Measurements from ENCODE around the gene CEP152. TPM values are rescaled to one million over a fixed set of nuclear protein-coding genes. Genes with fewer than 3 reads are reported as not detected.

CEP152 gene
- total RNA-seq, 1 experiment from 2014 or later, result 13.9 TPM

- CTCF ChIA-PET, result no interaction called here
- no peak overlapping the region for H3K4me3 ChIP-seq (ENCODE audit: low read depth in 2 of 2, low read length in 2 of 2)
- DNase-seq (ENCODE audit: low read depth, low spot score), result no peak
- no peak for ATAC-seq
- POLR2A ChIA-PET, result no interaction called here
- in situ Hi-C loops (cut with HindIII; ENCODE audit: low pct_unique_long_range_greater_than_20kb, low sequenced_read_pairs), result no loop called here
- BruUV-seq (replicated peaks), result no TSS peak
- no peaks in the 10 kb centered on the region for H3K36me3 ChIP-seq (ENCODE audit: control insufficient read depth, insufficient read depth, low read length)
- intact Hi-C loops (cut with micrococcal nuclease; ENCODE audit: unreplicated experiment), result no loop called here
- no peak overlapping the region for H3K27ac ChIP-seq (ENCODE audit: low read length)
- H3K27me3 ChIP-seq (ENCODE audit: control insufficient read depth, insufficient read depth, low read length), result no peaks in the 10 kb centered on the region
- H3K4me1 ChIP-seq (ENCODE audit: control insufficient read depth, insufficient read depth, low read length), result no peaks in the 10 kb centered on the region
- no peaks in the 10 kb centered on the region for H3K9me3 ChIP-seq (ENCODE audit: control insufficient read depth, insufficient read depth, low read depth, low read length)
- no peak for TF ChIP-seq REST (IDR thresholded peaks at IDR 0.05; ENCODE audit: insufficient read depth in 1 of 2, low read depth in 2 of 2, low read length in 1 of 2)
- TF ChIP-seq CTCF (IDR thresholded peaks at IDR 0.05), result no peak
- TF ChIP-seq SIN3A (IDR thresholded peaks at IDR 0.05; ENCODE audit: borderline replicate concordance, insufficient read depth, low read depth, low read length), result no peak
- no peak for TF ChIP-seq POLR2AphosphoS5 (IDR thresholded peaks at IDR 0.05; ENCODE audit: low read depth, low read length)
- no peak for TF ChIP-seq TCF7L2 (IDR thresholded peaks at IDR 0.05; ENCODE audit: low read depth, low read length)
Measured at GRCh38 chr15:48696627-48697312, 114.1 kb downstream of the CEP152 start.

GRCh38 chr15:48695827-48696573 is 114.9 kb downstream of the CEP152 start:
- H3K36me3 ChIP-seq (ENCODE audit: control insufficient read depth, insufficient read depth, low read length), result no peaks in the 10 kb centered on the region
- no peaks in the 10 kb centered on the region for H3K27me3 ChIP-seq (ENCODE audit: control insufficient read depth, insufficient read depth, low read length)
- ATAC-seq (no peak), DNase-seq (ENCODE audit: low read depth, low spot score) (no peak)
- intact Hi-C loops (cut with micrococcal nuclease; ENCODE audit: unreplicated experiment), result no loop called here
- TF ChIP-seq REST (IDR thresholded peaks at IDR 0.05; ENCODE audit: insufficient read depth in 1 of 2, low read depth in 2 of 2, low read length in 1 of 2) (no peak), POLR2AphosphoS5 (IDR thresholded peaks at IDR 0.05; ENCODE audit: low read depth, low read length) (no peak), CTCF (IDR thresholded peaks at IDR 0.05) (no peak), TCF7L2 (IDR thresholded peaks at IDR 0.05; ENCODE audit: low read depth, low read length) (no peak), SIN3A (IDR thresholded peaks at IDR 0.05; ENCODE audit: borderline replicate concordance, insufficient read depth, low read depth, low read length) (no peak)
- no TSS peak for BruUV-seq (replicated peaks)
- ChIA-PET POLR2A (no interaction called here), CTCF (no interaction called here)
- H3K4me1 ChIP-seq (ENCODE audit: control insufficient read depth, insufficient read depth, low read length), result no peaks in the 10 kb centered on the region
- H3K9me3 ChIP-seq (ENCODE audit: control insufficient read depth, insufficient read depth, low read depth, low read length), result no peaks in the 10 kb centered on the region
- in situ Hi-C loops (cut with HindIII; ENCODE audit: low pct_unique_long_range_greater_than_20kb, low sequenced_read_pairs), result no loop called here
- no peak overlapping the region for H3K27ac ChIP-seq (ENCODE audit: low read length)
- H3K4me3 ChIP-seq (ENCODE audit: low read depth in 2 of 2, low read length in 2 of 2), result no peak overlapping the region
